ENCODE measurements around the gene HERC2. TPM values are rescaled to one million over a fixed set of nuclear protein-coding genes. Genes with fewer than 3 reads are reported as not detected.

Gene HERC2
- total RNA-seq, 1 experiment from 2014 or later, result 69.7 TPM

DNA sequence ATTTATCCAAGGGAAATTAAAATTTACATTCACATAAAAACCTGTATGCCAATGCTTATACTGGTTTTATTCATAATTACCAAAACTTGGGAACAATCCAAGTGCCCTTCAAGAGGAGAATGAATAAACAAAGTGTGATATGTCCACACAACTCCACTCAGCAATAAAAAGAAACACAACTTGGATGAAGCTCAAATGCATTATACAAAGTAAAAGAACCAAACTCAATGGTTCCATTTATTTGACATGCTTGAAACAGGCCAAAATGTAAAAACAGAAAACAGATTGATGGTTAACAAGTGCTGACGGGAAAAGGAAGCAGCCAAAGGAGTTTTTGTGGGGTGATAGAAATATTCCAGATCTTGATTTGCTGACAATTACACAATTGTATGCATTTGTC is 246.4 kb downstream of the HERC2 start:
- ChIA-PET POLR2A (no interaction called here), CTCF (no interaction called here)
- DNase-seq (ENCODE audit: low read depth, low spot score) (no peak), ATAC-seq (no peak)
- Histone ChIP-seq H3K27me3 (ENCODE audit: control insufficient read depth, insufficient read depth, low read length) (no peaks in the 10 kb centered on the region), H3K4me1 (ENCODE audit: control insufficient read depth, insufficient read depth, low read length) (no peaks in the 10 kb centered on the region), H3K9me3 (ENCODE audit: control insufficient read depth, insufficient read depth, low read depth, low read length) (no peaks in the 10 kb centered on the region), H3K4me3 (ENCODE audit: low read depth in 2 of 2, low read length in 2 of 2) (no peak overlapping the region), H3K27ac (ENCODE audit: low read length) (no peak overlapping the region), H3K36me3 (ENCODE audit: control insufficient read depth, insufficient read depth, low read length) (no peaks in the 10 kb centered on the region)
- no TSS peak for BruUV-seq (replicated peaks)
- TF ChIP-seq POLR2AphosphoS5 (IDR thresholded peaks at IDR 0.05; ENCODE audit: low read depth, low read length), result no peak
- no peak for TF ChIP-seq SIN3A (IDR thresholded peaks at IDR 0.05; ENCODE audit: borderline replicate concordance, insufficient read depth, low read depth, low read length)
- TF ChIP-seq TCF7L2 (IDR thresholded peaks at IDR 0.05; ENCODE audit: low read depth, low read length), result no peak
- TF ChIP-seq, protein P1, sequence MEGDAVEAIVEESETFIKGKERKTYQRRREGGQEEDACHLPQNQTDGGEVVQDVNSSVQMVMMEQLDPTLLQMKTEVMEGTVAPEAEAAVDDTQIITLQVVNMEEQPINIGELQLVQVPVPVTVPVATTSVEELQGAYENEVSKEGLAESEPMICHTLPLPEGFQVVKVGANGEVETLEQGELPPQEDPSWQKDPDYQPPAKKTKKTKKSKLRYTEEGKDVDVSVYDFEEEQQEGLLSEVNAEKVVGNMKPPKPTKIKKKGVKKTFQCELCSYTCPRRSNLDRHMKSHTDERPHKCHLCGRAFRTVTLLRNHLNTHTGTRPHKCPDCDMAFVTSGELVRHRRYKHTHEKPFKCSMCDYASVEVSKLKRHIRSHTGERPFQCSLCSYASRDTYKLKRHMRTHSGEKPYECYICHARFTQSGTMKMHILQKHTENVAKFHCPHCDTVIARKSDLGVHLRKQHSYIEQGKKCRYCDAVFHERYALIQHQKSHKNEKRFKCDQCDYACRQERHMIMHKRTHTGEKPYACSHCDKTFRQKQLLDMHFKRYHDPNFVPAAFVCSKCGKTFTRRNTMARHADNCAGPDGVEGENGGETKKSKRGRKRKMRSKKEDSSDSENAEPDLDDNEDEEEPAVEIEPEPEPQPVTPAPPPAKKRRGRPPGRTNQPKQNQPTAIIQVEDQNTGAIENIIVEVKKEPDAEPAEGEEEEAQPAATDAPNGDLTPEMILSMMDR (IDR thresholded peaks at IDR 0.05), result no peak
- TF ChIP-seq, protein P2, sequence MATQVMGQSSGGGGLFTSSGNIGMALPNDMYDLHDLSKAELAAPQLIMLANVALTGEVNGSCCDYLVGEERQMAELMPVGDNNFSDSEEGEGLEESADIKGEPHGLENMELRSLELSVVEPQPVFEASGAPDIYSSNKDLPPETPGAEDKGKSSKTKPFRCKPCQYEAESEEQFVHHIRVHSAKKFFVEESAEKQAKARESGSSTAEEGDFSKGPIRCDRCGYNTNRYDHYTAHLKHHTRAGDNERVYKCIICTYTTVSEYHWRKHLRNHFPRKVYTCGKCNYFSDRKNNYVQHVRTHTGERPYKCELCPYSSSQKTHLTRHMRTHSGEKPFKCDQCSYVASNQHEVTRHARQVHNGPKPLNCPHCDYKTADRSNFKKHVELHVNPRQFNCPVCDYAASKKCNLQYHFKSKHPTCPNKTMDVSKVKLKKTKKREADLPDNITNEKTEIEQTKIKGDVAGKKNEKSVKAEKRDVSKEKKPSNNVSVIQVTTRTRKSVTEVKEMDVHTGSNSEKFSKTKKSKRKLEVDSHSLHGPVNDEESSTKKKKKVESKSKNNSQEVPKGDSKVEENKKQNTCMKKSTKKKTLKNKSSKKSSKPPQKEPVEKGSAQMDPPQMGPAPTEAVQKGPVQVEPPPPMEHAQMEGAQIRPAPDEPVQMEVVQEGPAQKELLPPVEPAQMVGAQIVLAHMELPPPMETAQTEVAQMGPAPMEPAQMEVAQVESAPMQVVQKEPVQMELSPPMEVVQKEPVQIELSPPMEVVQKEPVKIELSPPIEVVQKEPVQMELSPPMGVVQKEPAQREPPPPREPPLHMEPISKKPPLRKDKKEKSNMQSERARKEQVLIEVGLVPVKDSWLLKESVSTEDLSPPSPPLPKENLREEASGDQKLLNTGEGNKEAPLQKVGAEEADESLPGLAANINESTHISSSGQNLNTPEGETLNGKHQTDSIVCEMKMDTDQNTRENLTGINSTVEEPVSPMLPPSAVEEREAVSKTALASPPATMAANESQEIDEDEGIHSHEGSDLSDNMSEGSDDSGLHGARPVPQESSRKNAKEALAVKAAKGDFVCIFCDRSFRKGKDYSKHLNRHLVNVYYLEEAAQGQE (IDR thresholded peaks at IDR 0.05; ENCODE audit: insufficient read depth in 1 of 2, low read depth in 2 of 2, low read length in 1 of 2), result no peak
- intact Hi-C loops (cut with micrococcal nuclease; ENCODE audit: unreplicated experiment), result no loop called here
- in situ Hi-C loops (cut with HindIII; ENCODE audit: low pct_unique_long_range_greater_than_20kb, low sequenced_read_pairs), result no loop called here

DNA sequence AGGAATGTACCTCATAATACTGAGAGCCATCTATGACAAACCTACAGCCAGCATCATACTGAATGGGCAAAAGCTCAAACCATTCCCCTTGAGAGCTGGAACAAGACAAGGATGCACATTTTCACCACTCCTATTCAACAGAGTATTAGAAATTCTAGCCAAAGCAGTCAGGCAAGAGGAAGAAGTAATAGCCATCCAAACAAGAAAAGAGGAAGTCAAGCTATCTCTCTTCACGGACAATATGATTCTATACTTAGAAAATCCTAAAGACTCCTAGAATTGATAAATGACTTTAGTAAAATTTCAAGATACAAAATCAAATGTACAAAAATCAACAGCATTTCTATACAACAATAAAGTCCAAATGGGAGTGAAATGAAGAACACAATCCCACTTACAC is 253.0 kb downstream of the HERC2 start:
- intact Hi-C loops (cut with micrococcal nuclease; ENCODE audit: unreplicated experiment), result no loop called here
- H3K4me3 ChIP-seq (ENCODE audit: low read depth in 2 of 2, low read length in 2 of 2), result no peak overlapping the region
- no peaks in the 10 kb centered on the region for H3K4me1 ChIP-seq (ENCODE audit: control insufficient read depth, insufficient read depth, low read length)
- in situ Hi-C loops (cut with HindIII; ENCODE audit: low pct_unique_long_range_greater_than_20kb, low sequenced_read_pairs), result no loop called here
- ChIA-PET CTCF (no interaction called here), POLR2A (no interaction called here)
- no TSS peak for BruUV-seq (replicated peaks)
- no peaks in the 10 kb centered on the region for H3K9me3 ChIP-seq (ENCODE audit: control insufficient read depth, insufficient read depth, low read depth, low read length)
- H3K27ac ChIP-seq (ENCODE audit: low read length), result no peak overlapping the region
- no peaks in the 10 kb centered on the region for H3K36me3 ChIP-seq (ENCODE audit: control insufficient read depth, insufficient read depth, low read length)
- TF ChIP-seq, protein P1 (IDR thresholded peaks at IDR 0.05), result no peak
- TF ChIP-seq TCF7L2 (IDR thresholded peaks at IDR 0.05; ENCODE audit: low read depth, low read length) (no peak), POLR2AphosphoS5 (IDR thresholded peaks at IDR 0.05; ENCODE audit: low read depth, low read length) (no peak), SIN3A (IDR thresholded peaks at IDR 0.05; ENCODE audit: borderline replicate concordance, insufficient read depth, low read depth, low read length) (no peak)
- TF ChIP-seq, protein P2 (IDR thresholded peaks at IDR 0.05; ENCODE audit: insufficient read depth in 1 of 2, low read depth in 2 of 2, low read length in 1 of 2), result no peak
- ATAC-seq (no peak), DNase-seq (ENCODE audit: low read depth, low spot score) (no peak)
- H3K27me3 ChIP-seq (ENCODE audit: control insufficient read depth, insufficient read depth, low read length), result no peaks in the 10 kb centered on the region; the same call in 1 of the 2 replicates
